GM18498 (cell line): ENCODE results near the gene SHROOM3.
A peak's percentile ranks its signal among the peaks of the same experiment; 100 is the strongest.

Experiments
- ATAC-seq: cut with Tn5 transposase; IDR thresholded peaks from one replicate; pipeline ENCODE4 v1.9.1; 2021; ENCODE audit warnings: mild to moderate bottlenecking, moderate library complexity; ENCODE audit not compliant: unreplicated experiment

Gene SHROOM3

GRCh38 chr4:76589872-76590797 is 155.1 kb downstream of the SHROOM3 start:
- no peak for ATAC-seq

GRCh38 chr4:76590798-76591281 is 155.8 kb downstream of the SHROOM3 start:
- no peak for ATAC-seq

- no peak for ATAC-seq
These were observed 157.0 kb downstream of the SHROOM3 start for GRCh38 chr4:76591992-76592391.

GRCh38 chr4:76592460-76592859 is 157.4 kb downstream of the SHROOM3 start:
- ATAC-seq = no peak

- no peak for ATAC-seq
These were observed 159.1 kb downstream of the SHROOM3 start for GRCh38 chr4:76594173-76594572.

- no peak for ATAC-seq
These were observed 160.4 kb downstream of the SHROOM3 start for GRCh38 chr4:76595435-76595834.

- ATAC-seq = no peak
These were observed 161.7 kb downstream of the SHROOM3 start for GRCh38 chr4:76596713-76597112.

GRCh38 chr4:76597423-76597979 is 162.5 kb downstream of the SHROOM3 start:
- ATAC-seq = no peak

- ATAC-seq = no peak
These were observed 165.4 kb downstream of the SHROOM3 start for GRCh38 chr4:76600447-76600846.

- no peak for ATAC-seq
These were observed 166.8 kb downstream of the SHROOM3 start for GRCh38 chr4:76601791-76602190.

GRCh38 chr4:76605099-76605563 is 170.1 kb downstream of the SHROOM3 start:
- no peak for ATAC-seq

- ATAC-seq = no peak
These were observed 171.7 kb downstream of the SHROOM3 start for GRCh38 chr4:76606645-76607265.

GRCh38 chr4:76607266-76607799 is 172.3 kb downstream of the SHROOM3 start:
- peak; percentile 95 for ATAC-seq

GRCh38 chr4:76607846-76608245 is 172.8 kb downstream of the SHROOM3 start:
- peak; percentile 33 for ATAC-seq

GRCh38 chr4:76608549-76608948 is 173.5 kb downstream of the SHROOM3 start:
- peak; percentile 37 for ATAC-seq

GRCh38 chr4:76610751-76611547 is 175.9 kb downstream of the SHROOM3 start:
- ATAC-seq = no peak

- no peak for ATAC-seq
These were observed 176.7 kb downstream of the SHROOM3 start for GRCh38 chr4:76611616-76612207.

- no peak for ATAC-seq
These were observed 179.6 kb downstream of the SHROOM3 start for GRCh38 chr4:76614589-76614988.

- ATAC-seq = no peak
These were observed 181.0 kb downstream of the SHROOM3 start for GRCh38 chr4:76615999-76616398.

GRCh38 chr4:76616526-76616925 is 181.5 kb downstream of the SHROOM3 start:
- no peak for ATAC-seq
